Measurements from ENCODE around the gene ANKRD62.
"Not testable (repeated sequence)": the region's sequence is repeated elsewhere in the genome, so short reads cannot be mapped to it uniquely, and the experiment has no call there.

ANKRD62 gene

DNA sequence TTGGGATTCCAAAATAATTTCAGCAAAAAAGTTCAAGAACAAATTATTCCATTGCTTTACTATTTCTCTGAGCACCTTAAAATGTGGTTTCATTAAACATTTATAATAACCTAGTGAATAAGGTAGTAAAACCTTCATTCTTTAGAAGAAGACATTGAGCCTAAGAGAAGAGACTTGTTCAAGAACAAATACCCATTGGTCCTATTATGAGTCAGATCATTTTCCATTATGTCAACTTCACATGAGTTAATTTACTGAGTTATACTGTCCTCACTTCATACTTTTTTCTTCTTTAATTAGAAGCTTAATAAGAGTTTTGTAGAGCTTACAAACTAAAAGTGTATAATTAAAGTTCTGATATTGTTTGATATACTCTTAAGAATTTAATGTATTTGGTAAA lies 5.5 kb downstream of the ANKRD62 start:
- DNase-seq (ENCODE audit: low spot score) = no peak

DNA sequence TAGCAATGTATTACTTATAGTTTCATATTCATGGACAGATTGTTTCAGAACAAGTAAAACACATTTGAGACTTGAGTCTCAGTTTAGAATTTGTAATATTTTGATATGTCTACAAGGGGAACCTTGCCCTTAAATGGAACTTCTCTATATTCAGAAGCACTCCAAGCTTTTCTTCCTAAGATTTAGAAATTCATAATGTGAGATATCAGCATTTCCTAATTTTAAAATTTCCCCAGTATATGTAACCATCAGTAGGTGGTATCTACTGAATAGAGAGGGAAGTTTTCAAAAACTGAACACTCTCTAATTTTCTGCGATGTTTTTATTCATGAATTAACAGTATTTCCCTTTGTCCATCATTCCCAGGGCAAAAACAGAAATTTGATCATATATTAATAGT lies 7.6 kb downstream of the ANKRD62 start:
- DNase-seq (ENCODE audit: low spot score) = no peak

DNA sequence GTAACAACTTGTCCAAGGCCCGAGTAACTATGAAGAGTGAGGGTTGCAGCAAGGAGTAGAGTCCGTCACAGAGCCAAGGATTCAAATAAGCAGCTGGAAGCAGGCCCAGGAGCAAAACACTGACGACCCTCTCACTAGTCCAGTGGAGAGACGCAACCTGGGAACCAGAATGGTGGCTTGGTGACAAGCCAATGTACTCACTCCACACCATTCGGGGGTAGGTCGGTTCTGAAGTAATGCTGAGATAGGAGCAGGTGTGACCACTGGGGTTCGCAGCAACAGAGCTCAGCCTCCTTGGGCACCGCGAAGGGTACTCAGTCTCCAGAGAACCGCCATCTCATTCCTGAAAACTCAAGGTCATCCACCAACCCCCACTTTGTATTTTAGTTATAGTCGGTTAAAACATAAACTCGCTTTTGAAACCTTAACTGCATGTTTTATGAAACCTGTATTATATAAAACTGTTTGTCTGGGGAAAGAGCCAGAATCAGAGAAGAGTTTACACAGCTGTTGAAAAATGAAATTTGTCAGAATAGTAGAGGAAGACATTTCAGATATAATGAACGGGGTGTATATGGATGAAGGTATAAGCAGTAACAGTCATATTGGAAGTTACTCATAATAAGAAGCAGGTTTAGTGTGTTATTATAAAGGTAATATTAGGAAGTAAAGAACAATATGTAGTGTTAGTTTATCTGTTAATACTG lies 8.6 kb downstream of the ANKRD62 start:
- no peak for DNase-seq (ENCODE audit: low spot score)

DNA sequence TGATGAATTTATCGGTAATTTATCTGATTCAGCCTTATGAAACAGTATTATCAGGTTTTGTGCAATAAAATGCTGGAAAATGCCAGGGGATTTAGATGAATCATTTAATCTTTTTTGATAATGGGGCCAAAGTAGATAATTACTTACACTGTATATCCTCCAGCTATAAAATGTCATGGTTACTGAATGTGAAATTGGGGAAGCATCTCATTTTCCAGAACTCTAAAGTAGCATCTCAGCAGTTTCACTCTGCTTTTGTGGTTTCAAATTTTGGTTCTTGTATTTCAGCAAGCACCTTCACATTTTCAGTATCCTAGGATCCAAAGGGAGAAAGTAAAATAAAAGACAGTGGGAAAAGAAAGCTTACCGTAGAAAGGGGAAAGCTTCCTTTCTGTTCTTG lies 12.8 kb downstream of the ANKRD62 start:
- DNase-seq (ENCODE audit: low spot score) = no peak

DNA sequence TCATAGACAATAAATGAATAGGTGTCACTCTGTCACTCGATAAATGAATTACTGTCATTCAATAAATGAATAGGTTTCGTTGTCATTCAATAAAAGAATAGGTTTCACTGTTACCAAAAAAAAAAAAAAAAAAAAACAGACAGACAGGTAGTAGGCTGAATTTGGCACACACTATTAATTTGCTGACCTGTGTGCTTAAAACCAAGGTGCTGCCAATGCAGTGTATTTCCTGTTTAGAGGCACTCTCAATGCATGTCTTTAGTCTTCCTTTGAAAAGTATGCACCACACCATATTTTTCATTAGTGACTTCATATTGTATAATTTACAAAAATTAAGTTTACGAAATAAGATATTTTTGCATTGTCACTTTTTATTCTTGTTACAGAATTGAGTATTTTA lies 16.2 kb downstream of the ANKRD62 start:
- DNase-seq (ENCODE audit: low spot score) = no peak

DNA sequence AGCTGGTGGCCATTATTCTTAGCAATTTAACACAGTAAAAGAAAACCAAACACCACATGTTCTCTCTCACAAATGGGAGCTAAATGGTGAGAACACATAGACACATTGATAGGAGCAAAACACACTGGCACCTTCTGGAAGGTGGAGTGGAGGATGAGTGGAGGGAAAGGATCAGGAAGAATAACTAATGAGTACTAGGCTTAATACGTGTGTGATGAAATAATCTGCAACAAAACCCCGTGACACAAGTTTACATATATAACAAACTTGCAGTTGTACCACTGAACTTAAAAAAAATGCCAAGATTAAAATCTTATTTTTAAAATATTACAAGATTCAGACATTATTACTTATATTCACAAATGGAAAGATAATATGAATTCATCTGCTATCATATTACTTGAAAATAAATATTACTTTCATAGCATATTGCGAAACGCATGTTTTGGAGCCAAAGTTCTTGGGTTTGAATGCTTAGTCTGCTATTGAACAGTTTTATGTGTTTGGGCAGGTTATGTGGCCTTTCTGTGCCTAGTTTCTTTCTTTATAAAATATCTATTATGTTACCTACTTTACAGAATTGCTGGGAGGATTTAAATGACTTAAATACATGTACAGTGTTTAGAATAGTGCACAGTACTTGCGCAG lies 20.5 kb downstream of the ANKRD62 start:
- DNase-seq (ENCODE audit: low spot score) = no peak

DNA sequence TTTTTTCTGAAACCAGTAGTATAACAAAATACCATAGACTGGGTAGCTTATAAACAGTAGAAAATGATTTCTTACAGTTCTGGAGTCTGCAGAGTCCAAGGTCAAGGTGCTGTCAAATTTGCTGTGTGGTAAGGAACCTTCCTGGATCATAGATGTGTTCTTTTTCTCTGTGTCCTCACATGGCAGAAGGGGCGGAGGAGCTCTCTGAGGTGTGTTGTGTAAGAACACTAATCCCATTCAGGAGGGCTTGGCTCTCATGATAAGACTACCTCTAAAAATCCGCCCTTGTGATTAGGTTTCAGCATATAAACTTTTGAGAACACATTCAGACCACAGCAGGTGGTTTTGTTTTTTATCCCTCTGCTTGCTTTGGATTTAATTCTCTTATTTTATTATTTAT lies 25.7 kb downstream of the ANKRD62 start:
- DNase-seq (ENCODE audit: low spot score) = no peak

DNA sequence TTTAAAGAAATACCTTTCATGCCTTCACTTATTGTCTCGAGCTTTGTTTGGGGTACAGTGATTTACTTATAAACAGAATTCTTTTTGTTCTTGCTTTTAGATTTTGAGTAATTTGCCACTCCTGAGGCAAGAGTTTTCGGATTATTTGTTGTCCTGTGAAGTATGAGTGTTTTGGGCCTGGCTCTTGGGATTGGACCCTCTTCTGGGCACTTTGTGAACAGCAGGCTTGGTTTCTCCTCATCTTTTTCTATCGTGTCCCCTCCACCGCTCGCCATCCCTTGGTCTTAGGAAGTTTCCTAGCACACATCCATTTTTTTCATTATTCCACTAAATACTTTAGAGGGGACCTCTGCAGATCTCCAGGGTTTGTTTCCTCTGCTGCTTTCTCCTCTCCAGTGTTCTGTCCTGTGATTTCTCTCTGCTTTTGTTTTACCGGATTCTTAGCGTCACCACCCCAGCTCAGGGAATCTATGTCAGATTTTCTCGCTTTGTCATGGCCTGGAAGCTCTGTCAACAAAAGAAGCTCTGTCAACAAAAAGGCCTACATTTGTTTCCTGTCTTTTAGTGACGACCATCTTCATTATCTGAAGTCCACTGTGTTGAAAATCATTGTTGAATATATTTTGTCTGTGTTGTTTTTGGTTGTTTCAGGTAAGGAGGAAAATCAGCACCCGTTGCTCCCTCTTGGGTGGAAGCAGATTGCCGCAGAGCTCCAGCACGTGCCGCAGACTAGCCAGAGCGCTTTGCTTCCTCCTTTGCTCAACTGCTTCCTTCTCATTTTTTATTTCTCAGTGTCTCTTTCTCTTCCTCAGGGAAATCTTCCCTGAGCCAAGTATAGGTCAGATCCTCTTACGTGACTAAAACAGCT lies 27.8 kb downstream of the ANKRD62 start:
- no peak for DNase-seq (ENCODE audit: low spot score)

DNA sequence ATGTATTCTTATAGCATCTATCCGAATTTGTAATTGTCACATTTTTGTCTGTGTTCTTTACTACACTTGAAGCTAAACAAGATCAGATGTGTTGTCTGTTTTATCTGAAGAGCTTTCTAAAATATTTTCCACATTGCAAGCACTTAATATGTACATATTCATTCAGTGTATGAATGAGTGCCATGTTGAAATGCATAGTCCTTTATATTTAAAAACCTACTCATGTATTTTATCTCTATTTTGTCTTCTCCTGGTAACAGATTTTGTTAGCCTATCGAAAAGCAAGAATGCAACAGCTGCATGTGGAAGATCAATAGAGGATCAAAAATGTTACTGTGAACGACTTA lies 28.4 kb downstream of the ANKRD62 start:
- DNase-seq (ENCODE audit: low spot score) = not testable (repeated sequence)

DNA sequence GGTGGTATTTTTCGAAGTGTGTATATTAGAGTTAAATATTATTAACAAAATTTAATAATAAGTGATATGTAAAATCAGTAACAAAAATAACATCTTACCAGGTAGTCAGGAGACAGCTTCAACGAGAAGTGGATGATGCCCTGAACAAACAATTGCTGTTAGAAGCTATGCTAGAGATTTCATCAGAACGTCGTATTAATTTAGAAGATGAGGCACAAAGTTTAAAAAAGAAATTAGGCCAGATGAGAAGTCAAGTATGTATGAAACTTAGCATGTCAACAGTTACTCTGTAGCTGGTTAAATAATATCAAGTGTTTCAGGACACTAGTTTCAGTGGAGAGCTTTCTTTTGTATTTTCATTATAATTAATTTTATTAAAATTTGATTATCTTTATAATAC lies 34.0 kb downstream of the ANKRD62 start:
- DNase-seq (ENCODE audit: low spot score) = not testable (repeated sequence)

DNA sequence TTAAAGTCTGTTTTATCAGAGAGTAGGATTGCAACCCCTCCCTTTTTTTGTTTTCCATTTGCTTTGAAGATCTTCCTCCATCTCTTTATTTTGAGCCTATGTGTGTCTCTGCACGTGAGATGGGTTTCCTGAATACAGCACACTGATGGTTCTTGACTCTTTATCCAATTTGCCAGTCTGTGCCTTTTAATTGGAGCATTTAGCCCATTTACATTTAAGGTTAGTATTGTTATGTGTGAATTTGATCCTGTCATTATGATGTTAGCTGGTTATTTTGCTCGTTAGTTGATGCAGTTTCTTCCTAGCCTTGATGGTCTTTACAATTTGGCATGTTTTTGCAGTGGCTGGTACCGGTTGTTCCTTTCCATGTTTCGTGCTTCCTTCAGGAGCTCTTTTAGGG lies 45.2 kb downstream of the ANKRD62 start:
- not testable (repeated sequence) for DNase-seq (ENCODE audit: low spot score)

DNA sequence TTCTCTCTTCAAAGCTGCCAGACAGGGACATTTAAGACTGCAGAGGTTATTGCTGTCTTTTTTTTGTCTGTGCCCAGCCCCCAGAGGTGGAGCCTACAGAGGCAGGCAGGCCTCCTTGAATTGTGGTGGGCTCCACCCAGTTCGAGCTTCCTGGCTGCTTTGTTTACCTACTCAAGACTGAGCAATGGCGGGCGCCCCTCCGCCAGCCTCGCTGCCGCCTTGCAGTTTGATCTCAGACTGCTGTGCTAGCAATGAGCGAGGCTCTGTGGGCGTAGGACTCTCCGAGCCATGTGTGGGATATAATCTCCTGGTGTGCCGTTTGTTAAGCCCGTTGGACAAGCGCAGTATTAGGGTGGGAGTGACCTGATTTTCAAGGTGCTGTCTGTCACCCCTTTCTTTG lies 47.2 kb downstream of the ANKRD62 start:
- not testable (repeated sequence) for DNase-seq (ENCODE audit: low spot score)

DNA sequence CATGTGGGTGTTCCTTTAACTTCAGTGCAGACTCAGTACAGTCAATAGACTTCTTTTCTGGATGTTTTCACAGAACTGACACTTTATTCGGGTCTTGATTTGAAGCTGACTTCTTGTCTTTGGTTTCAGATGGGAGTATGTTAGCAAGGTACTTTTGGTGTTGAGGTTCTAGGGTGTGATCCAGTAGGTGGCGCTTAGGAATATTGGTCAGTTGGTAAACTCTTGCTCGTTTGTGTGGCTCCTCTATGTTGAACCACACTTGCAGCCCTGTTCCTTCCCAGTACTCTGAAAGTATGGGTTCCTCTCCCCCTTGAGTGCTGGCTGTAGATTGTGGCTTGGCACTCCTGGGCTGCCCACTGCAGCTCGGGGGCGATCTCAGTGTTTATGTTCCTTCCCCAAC lies 48.1 kb downstream of the ANKRD62 start:
- not testable (repeated sequence) for DNase-seq (ENCODE audit: low spot score)

DNA sequence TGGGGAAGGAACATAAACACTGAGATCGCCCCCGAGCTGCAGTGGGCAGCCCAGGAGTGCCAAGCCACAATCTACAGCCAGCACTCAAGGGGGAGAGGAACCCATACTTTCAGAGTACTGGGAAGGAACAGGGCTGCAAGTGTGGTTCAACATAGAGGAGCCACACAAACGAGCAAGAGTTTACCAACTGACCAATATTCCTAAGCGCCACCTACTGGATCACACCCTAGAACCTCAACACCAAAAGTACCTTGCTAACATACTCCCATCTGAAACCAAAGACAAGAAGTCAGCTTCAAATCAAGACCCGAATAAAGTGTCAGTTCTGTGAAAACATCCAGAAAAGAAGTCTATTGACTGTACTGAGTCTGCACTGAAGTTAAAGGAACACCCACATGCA lies 55.8 kb downstream of the ANKRD62 start:
- not testable (repeated sequence) for DNase-seq (ENCODE audit: low spot score)

DNA sequence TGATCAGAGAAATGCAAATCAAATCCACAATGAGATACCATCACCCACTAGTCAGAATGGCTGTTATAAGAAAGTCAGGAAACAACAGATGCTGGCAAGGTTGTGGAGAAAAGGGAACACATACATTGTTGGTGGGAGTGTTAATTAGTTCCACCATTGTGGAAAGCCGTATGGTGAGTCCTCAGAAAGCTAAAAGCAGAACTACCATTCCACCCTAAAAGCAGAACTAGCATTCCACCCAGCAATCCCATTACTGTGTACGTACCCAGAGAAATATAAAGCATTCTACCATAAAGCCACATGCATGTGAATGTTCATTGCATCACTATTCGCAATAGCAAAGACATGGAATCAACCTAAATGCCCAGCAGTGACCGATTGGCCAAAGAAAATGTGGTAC lies 60.7 kb downstream of the ANKRD62 start:
- no peak for DNase-seq (ENCODE audit: low spot score)

DNA sequence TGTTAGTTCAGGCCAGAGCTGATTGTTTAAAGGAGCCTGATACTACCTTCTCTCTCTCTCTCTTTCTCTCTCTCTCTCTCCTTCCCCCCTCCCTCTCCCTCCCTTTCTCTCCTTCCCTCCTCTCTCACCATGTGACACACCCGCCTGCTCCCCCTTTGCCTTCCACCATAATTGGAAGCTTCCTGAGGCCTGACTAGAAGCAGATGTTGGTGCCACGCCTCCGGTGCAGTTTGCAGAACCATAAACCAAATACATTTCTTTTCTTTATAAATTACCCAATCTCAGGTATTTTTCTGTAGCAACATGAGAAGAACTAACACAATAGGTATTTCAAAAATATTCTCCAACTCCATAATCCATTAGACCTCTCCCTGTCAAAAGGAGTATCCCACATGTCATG lies 62.4 kb downstream of the ANKRD62 start:
- DNase-seq (ENCODE audit: low spot score) = no peak

DNA sequence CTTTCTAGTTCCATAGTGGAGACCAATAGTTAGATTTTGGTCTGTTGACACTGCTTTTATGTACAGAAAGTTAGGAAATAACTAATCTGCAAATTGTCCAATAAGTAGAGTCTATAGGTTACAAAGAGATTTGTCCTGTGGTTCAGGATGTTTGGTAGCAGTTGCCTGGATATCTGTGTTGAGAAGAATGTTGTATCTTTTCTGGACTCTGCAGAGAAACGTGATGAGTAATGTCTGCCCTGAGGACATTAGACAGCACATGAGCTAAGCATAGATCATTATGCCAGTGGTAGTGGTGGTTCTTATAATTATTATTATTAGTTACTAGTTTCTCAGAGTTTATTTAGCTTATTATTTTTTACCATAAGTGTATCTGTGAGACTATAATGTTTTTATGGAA lies 65.8 kb downstream of the ANKRD62 start:
- no peak for DNase-seq (ENCODE audit: low spot score)

DNA sequence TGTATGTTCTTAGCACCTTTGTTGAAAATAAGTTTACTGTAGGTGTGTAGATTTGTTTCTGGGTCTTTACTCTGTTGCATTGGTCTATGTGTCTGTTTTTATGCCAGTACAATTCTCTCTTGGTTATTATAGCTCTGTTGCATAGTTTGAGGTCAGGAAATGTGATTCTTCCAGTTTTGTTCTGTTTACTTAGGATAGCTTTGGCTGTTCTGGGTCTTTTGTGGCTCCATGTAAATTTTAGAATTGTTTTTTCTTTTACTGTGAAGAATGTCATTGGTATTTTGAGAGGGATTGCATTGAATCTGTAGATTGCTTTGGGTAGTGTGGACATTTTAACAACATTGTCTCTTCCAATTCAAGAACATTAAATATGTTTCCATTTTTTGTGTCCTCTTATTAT lies 69.1 kb downstream of the ANKRD62 start:
- no peak for DNase-seq (ENCODE audit: low spot score)

DNA sequence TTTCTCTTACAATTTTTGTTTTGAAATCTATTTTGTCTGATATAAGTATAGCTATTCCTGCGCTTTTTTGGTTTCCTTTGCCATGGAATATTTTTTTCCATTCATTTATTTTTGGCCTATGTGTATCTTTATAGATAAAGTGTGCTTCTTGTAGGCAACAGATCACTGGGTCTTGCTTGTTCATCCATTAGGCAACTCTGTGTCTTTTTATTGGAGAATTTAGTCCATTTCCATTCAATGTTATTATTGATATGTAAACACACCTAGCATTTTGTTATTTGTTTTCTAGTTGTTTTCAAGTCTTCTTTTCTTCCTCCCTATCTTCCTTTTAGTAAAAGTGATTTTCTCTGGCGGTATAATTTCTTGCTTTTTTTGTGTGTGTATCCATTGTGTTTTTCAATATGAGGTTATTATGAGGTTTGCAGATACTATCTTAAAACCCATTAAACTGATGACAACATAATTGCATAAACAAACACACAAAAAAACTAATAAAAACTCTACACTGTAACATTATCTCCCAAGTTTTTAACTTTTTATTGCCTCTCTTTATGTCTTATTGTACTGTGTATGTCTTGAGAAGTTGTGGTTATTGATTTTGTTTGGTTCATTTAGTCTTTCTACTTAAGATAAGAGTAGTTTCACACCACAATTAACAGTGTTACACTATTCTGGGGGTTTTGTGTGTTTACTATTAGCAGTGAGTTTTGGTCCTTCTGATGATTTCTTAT lies 71.6 kb downstream of the ANKRD62 start:
- DNase-seq (ENCODE audit: low spot score) = no peak
